IMR-90 (cell line): ENCODE measurements around the gene MMP8. TPM values are rescaled to one million over a fixed set of nuclear protein-coding genes. Genes with fewer than 3 reads are reported as not detected.

Source experiments
- ATAC-seq: fragments of 200-7000 bp; cut with Tn5 transposase; 2 replicates; pipeline ENCODE4 v1.9.1; 2020; ENCODE audit warnings: low read depth, mild to moderate bottlenecking, moderate library complexity
- BruUV-seq: library from RNA; stranded (reverse); fragments of 400-500 nt; replicated peaks from 2 replicates; lab custom pipeline; 2021; lab: Mats Ljungman, UMichigan
- CTCF ChIA-PET: fragments of 300-600 bp; formaldehyde crosslinking; extraction: SDS; loops from one replicate; lab custom pipeline; 2021; ENCODE audit warnings: antibody characterized with exemption; lab: Yijun Ruan, JAX
- POLR2A ChIA-PET: fragments of 300-600 bp; sonication (Branson Sonifier 250); formaldehyde crosslinking; loops from one replicate; lab custom pipeline; 2022; ENCODE audit warnings: antibody characterized with exemption; ENCODE audit not compliant: unreplicated experiment; lab: Charles Lee
- DNase-seq: peaks from one replicate; pipeline ENCODE4 v3.0.0; 2013
- H2AFZ ChIP-seq: replicated peaks from 2 replicates; pipeline ENCODE3; 2013; ENCODE audit warnings: low read length, mild to moderate bottlenecking; ENCODE audit not compliant: poor library complexity
- H2AK5ac ChIP-seq: 2 replicates; pipeline ENCODE4 v1.6.1; 2013; ENCODE audit warnings: low read depth, low read length, inconsistent platforms
- H2AK9ac ChIP-seq: replicated peaks from 2 replicates; pipeline ENCODE3; 2013; ENCODE audit warnings: mild to moderate bottlenecking, low read depth, low read length, moderate library complexity; ENCODE audit not compliant: poor library complexity
- H2BK120ac ChIP-seq: 2 replicates; pipeline ENCODE4 v1.6.1; 2013; ENCODE audit warnings: low read depth, low read length, inconsistent platforms
- H2BK15ac ChIP-seq: 3 replicates; pipeline ENCODE4 v1.6.1; 2013; ENCODE audit warnings: low read depth, low read length, inconsistent platforms
- H2BK20ac ChIP-seq: 2 replicates; pipeline ENCODE4 v1.6.1; 2013; ENCODE audit warnings: low read depth, mild to moderate bottlenecking, inconsistent platforms, low read length, moderate library complexity
- H2BK5ac ChIP-seq: 2 replicates; pipeline ENCODE4 v1.6.1; 2013; ENCODE audit warnings: mild to moderate bottlenecking, low read depth, low read length, inconsistent platforms; ENCODE audit not compliant: poor library complexity, severe bottlenecking
- H3K14ac ChIP-seq: replicated peaks from 2 replicates; pipeline ENCODE4 v1.6.1; 2013; ENCODE audit warnings: low read depth, low read length, inconsistent platforms
- H3K18ac ChIP-seq: 2 replicates; pipeline ENCODE4 v1.6.1; 2013; ENCODE audit warnings: low read depth, low read length, control low read depth
- H3K23ac ChIP-seq: 2 replicates; pipeline ENCODE4 v1.6.1; 2013; ENCODE audit warnings: low read depth, low read length, inconsistent platforms
- H3K27ac ChIP-seq: 2 replicates; pipeline ENCODE4 v1.5.1; 2013; ENCODE audit warnings: mild to moderate bottlenecking, control low read depth, low read length; ENCODE audit not compliant: insufficient read depth
- H3K27me3 ChIP-seq: 2 replicates; pipeline ENCODE4 v1.6.1; 2013; ENCODE audit warnings: low read length; ENCODE audit not compliant: control insufficient read depth, insufficient read depth
- H3K36me3 ChIP-seq: 2 replicates; pipeline ENCODE4 v1.6.1; 2013; ENCODE audit warnings: low read length, mixed read lengths; ENCODE audit not compliant: control insufficient read depth, insufficient read depth
- H3K4ac ChIP-seq: 2 replicates; pipeline ENCODE4 v1.6.1; 2013; ENCODE audit warnings: low read depth, low read length, inconsistent platforms
- H3K4me1 ChIP-seq: 2 replicates; pipeline ENCODE4 v1.6.1; 2013; ENCODE audit warnings: low read length, mixed read lengths; ENCODE audit not compliant: control insufficient read depth, insufficient read depth
- H3K4me2 ChIP-seq: 2 replicates; pipeline ENCODE4 v1.6.1; 2013; ENCODE audit warnings: low read depth, mild to moderate bottlenecking, control low read depth, low read length, moderate library complexity
- H3K4me3 ChIP-seq: 2 replicates; pipeline ENCODE4 v1.5.1; 2013; ENCODE audit warnings: low read depth, mild to moderate bottlenecking, control low read depth, low read length, moderate library complexity; ENCODE audit not compliant: insufficient read depth
- H3K56ac ChIP-seq: 2 replicates; pipeline ENCODE4 v1.6.1; 2013; ENCODE audit warnings: low read length, inconsistent platforms; ENCODE audit not compliant: insufficient read depth; ENCODE audit errors: extremely low read depth
- H3K79me1 ChIP-seq, 2 experiments: 2 replicates each; pipeline ENCODE4 v1.6.1; 2013; ENCODE audit warnings: low read length in 2 of 2, inconsistent platforms in 1 of 2, low read depth in 1 of 2
- H3K9ac ChIP-seq: 2 replicates; pipeline ENCODE4 v1.6.1; 2013; ENCODE audit warnings: low read depth, low read length, control low read depth
- H3K9me1 ChIP-seq: 2 replicates; pipeline ENCODE4 v1.6.1; 2013; ENCODE audit warnings: low read length, inconsistent platforms; ENCODE audit not compliant: insufficient read depth
- H3K9me3 ChIP-seq: 2 replicates; pipeline ENCODE4 v1.6.1; 2013; ENCODE audit warnings: low read length; ENCODE audit not compliant: control insufficient read depth, insufficient read depth
- H4K20me1 ChIP-seq: 2 replicates; pipeline ENCODE4 v1.6.1; 2013; ENCODE audit warnings: low read length, inconsistent platforms; ENCODE audit not compliant: insufficient read depth
- H4K5ac ChIP-seq: 2 replicates; pipeline ENCODE4 v1.6.1; 2013; ENCODE audit warnings: mild to moderate bottlenecking, low read depth, low read length, control low read depth
- H4K8ac ChIP-seq, 2 experiments: 2 replicates each; pipeline ENCODE4 v1.6.1; 2013; ENCODE audit warnings: low read depth in 2 of 2, low read length in 2 of 2, control low read depth in 1 of 2, inconsistent platforms in 1 of 2
- H4K91ac ChIP-seq: 2 replicates; pipeline ENCODE4 v1.6.1; 2013; ENCODE audit warnings: low read depth, low read length, inconsistent platforms; ENCODE audit not compliant: insufficient read depth
- BHLHE40 ChIP-seq: fragments of 150-350 bp; IDR thresholded peaks from 2 replicates; pipeline ENCODE4 v1.6.1; 2016; ENCODE audit warnings: mild to moderate bottlenecking, low read depth, low read length
- CTCF ChIP-seq: conservative IDR thresholded peaks from 2 replicates; pipeline ENCODE4 v1.5.1; 2012; ENCODE audit warnings: mild to moderate bottlenecking, low read depth, low read length, improper control_type of control experiment
- ELK1 ChIP-seq: fragments of 150-350 bp; IDR thresholded peaks from 2 replicates; pipeline ENCODE4 v1.6.1; 2016; ENCODE audit warnings: low read depth, mild to moderate bottlenecking, low read length, moderate library complexity, borderline replicate concordance
- MAFK ChIP-seq: IDR thresholded peaks from 2 replicates; pipeline ENCODE4 v1.6.1; 2012; ENCODE audit warnings: low read depth, low read length, improper control_type of control experiment
- NFE2L2 ChIP-seq: fragments of 150-350 bp; IDR thresholded peaks from 2 replicates; pipeline ENCODE4 v1.6.1; 2016; ENCODE audit warnings: low read depth, mild to moderate bottlenecking, low read length
- POLR2A ChIP-seq: IDR thresholded peaks from 2 replicates; pipeline ENCODE4 v1.6.1; 2012; ENCODE audit warnings: mild to moderate bottlenecking, low read depth, low read length
- RAD21 ChIP-seq: IDR thresholded peaks from 2 replicates; pipeline ENCODE4 v1.6.1; 2012; ENCODE audit warnings: low read length, improper control_type of control experiment
- SMC3 ChIP-seq: fragments of 150-350 bp; IDR thresholded peaks from 2 replicates; pipeline ENCODE4 v1.6.1; 2016; ENCODE audit warnings: low read depth, mild to moderate bottlenecking, antibody characterized with exemption, low read length, moderate library complexity
- WGBS, 2 experiments: methylation state at CpG; one replicate each; pipeline versions ENCODE4 v1.1.5 to v1.1.7; 2013; ENCODE audit warnings: missing lambda C conversion rate in 2 of 2; ENCODE audit not compliant: insufficient read length in 1 of 2; ENCODE audit errors: extremely low coverage in 2 of 2; 5-methylcytosine and 5-hydroxymethylcytosine counted together
- dilution Hi-C: fragments of 300-500 bp; cut with HindIII; formaldehyde crosslinking; loops from one replicate; pipeline ENCODE4 v1.14.3; 2018; ENCODE audit warnings: low sequenced_read_pairs; ENCODE audit not compliant: unreplicated experiment
- in situ Hi-C: fragments of 300-500 bp; cut with MboI; formaldehyde crosslinking; loops from 3 replicates; pipeline ENCODE4 v1.14.3; 2019; ENCODE audit warnings: low sequenced_read_pairs, inconsistent platforms, mixed read lengths
- intact Hi-C: fragments of 100-400 bp; cut with micrococcal nuclease; formaldehyde crosslinking; loops from 2 replicates; pipeline ENCODE4 v1.10.0; 2022
- polyA plus RNA-seq, 3 experiments: library from polyadenylated mRNA; depleted of rRNA; stranded (reverse); fragments of >200 nt; gene quantifications; 2 replicates each; pipeline ENCODE4 v1.2.3, GENCODE V29; 2012; ENCODE audit warnings: low replicate concordance in 1 of 3
- total RNA-seq: library from RNA; depleted of rRNA; stranded (reverse); fragments of >200 nt; gene quantifications from 2 replicates; pipeline ENCODE4 v1.2.3, GENCODE V29; 2012

Gene MMP8
- total and polyA plus RNA-seq, 2 of the 4 experiments (the other 2 are of a cell fraction): 0.05 to 0.18 TPM

DNA sequence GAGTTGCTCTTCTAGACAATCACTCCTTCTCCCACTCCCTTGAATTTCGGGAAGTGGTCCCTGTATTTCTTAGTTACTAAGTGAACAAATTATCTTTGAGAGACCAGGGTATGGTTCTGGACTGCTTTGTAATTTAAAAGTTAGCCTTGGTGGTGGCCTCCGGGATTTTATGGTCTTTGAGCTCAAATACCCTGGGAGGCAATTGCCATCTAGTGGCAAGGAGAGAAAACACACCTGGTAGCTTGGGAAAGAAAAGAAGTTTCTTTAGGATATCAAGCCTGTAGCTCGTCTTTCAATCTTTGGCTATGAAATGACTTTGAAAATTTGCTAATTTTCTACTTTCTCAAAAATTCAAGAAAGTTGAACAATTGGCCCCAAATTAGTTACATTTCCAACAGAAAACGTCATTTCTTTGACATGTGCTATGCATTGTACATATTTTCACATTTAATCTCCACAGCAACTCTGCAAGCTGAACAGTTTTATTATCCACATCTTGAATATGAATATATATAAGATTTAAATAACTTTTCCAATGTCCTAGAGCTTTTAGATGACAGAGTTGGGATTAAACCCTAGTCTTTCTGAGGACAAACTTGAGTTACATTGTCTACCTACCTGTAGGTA lies 58.3 kb downstream of the MMP8 start:
- in situ Hi-C loops: no loop called here
- Histone ChIP-seq H2BK15ac (no peak overlapping the region), H3K36me3 (no peaks in the 10 kb centered on the region), H2BK20ac (no peak overlapping the region), H3K4ac (no peak overlapping the region), H2AK5ac (no peak overlapping the region), H3K9me1 (0 out of 2 replicates have a peak, but pooled peaks cover 4% of the 10 kb centered on the region), H3K4me2 (0 out of 2 replicates have a peak overlapping the region, but pooled peaks have one; percentile 42), H3K9me3 (no peaks in the 10 kb centered on the region), H3K27me3 (peaks cover 3% of the 10 kb centered on the region; the same call in 1 of the 2 replicates), H4K8ac (no peak overlapping the region), H3K56ac (no peak overlapping the region), H3K4me1 (no peaks in the 10 kb centered on the region), H2AFZ (no peak overlapping the region), H3K79me1 (no peaks in the 10 kb centered on the region), H3K9ac (no peak overlapping the region), H2AK9ac (no peak overlapping the region), H3K14ac (no peak overlapping the region), H3K23ac (no peak overlapping the region), H4K20me1 (no peaks in the 10 kb centered on the region), H2BK120ac (no peak overlapping the region), H3K4me3 (no peak overlapping the region), H4K91ac (no peak overlapping the region), H4K5ac (no peak overlapping the region), H2BK5ac (no peak overlapping the region), H3K18ac (no peak overlapping the region), H3K27ac (no peak overlapping the region)
- TF ChIP-seq ELK1: no peak
- peak; percentile 94 for TF ChIP-seq RAD21
- 0 out of 2 replicates have a peak, but pooled peaks have one; percentile 27 for TF ChIP-seq POLR2A
- TF ChIP-seq SMC3: peak; percentile 90
- TF ChIP-seq NFE2L2: no peak
- no peak for TF ChIP-seq MAFK
- no peak for TF ChIP-seq BHLHE40
- peak; percentile 92 for TF ChIP-seq CTCF
- ChIA-PET CTCF (interaction anchor here (0.6 to 1.6 kb wide), 18 partner anchors 11 to 938 kb away, joined by 3 to 8 read pairs (median 3); no protein-coding TSS in a partner anchor), POLR2A (no interaction called here)
- DNase-seq (peak; percentile 60), ATAC-seq (peak; percentile 95)
- dilution Hi-C loops: no loop called here
- no TSS peak for BruUV-seq
- WGBS, 2 experiments: no CpG with 5 or more reads among the region's 4 CpGs
- intact Hi-C loops: loop anchor here (1.0 to 5.0 kb wide), 5 partner anchors 74 to 378 kb away; no protein-coding TSS in a partner anchor
